ENCODE measurements around the gene JPH3.
"Not testable (repeated sequence)": the region's sequence is repeated elsewhere in the genome, so short reads cannot be mapped to it uniquely, and the experiment has no call there.

JPH3 gene

DNA sequence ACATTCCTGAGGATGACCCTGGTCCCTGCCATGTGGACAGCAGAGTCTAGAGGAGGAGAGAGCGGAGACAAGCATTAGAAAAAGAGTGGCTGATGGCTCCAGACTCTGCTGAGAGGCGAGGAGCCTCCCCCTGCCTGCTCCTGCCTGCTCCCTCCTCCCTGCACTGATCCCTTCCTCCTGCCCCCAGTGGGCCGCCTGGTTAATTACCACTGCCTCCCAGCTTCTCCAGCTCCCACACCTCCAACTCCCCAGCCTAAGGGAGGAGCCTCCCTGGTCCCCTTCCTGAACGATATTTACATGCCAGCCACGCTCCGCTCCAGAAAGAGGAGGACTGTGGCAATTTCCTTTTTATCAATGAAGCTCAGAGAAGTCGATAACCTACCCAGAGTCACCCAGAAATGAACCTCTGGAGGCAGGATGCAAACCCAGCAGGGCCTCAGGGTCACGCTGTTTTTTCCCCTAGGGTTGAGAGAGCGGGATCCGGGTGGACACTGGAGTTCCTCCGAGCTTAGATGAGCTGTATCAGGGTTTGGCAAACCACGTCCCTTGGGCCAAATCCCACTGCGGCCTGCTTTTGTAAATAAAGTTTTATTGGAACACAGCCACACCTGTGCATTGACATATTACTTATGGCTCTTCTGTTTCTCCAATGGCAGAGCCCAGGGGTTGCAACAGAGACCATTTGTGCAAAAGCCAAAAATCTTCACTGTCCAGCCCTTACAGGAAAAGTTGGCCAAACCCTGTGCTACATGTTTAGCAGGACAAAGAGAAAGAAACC is 27.1 kb upstream of the JPH3 start:
- no peak for DNase-seq

DNA sequence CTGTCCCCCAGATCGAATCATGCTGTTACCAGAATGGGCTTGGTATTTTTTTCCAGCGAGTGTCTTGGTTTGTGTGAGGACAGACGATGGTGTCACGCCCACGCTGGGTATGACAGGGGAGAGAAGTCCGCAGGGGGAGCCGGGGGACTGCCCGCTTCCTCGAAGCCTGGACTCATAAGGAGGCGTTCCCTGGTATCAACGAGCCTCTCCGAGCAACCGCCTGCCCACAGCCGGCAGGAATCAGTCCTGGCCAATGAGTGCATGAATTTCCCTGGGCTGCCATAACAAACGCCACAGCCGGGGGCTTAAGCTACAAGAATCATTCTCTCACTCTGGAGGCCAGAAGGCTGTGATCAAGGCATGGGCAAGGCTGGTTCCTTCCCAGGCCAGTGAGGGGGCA is 26.1 kb upstream of the JPH3 start:
- DNase-seq = no peak

DNA sequence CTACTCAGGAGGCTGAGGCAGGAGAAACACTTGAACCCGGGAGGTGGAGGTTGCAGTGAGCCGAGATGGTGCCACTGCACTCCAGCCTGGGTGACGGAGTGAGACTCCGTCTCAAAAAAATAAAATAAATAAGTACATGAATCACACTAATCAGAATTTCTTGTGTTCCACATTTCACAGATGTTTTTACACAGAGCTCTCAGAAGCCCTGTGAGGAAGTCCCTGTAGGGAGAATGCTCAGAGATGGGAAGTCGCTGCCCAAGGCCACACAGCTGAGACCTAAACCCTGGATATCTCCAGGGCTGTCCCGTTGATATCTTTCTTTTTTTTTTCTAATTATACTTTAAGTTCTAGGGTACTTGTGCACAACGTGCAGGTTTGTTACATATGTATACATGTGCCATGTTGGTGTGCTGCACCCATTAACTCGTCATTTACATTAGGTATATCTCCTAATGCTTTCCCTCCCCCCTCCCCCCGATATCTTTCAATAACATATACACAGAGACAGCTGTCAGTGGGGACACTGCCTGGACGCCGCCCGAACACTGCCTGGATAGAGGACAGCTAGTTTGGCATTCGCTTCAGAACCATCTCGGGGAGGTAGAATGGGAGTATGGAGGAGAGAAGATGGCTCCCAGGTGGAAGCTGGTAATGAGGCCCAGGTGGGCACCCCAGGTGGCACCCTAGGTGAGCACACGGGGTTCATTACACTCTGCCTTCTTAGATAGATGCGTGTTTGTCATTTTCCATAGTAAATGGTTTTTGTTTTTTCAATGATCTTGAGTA is 24.0 kb upstream of the JPH3 start:
- not testable (repeated sequence) for DNase-seq

DNA sequence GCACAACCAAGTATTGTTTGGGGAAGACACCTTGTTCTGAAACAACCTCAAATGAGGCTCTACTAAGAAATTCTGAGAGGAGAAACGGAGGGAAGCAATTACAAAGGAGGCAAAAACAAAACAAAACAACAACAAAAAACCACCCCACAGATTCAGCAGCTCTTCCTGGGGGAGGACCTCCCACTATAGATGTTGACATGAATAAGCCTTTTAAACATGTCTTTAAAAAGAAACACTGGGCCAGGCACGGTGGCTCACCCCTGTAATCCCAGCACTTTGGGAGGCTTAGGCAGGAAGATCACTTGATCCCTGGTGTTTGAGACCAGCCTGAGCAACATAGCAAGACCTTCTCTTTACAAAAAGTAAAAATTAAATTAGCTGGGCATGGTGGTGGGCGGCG is 22.6 kb upstream of the JPH3 start:
- no peak for DNase-seq

DNA sequence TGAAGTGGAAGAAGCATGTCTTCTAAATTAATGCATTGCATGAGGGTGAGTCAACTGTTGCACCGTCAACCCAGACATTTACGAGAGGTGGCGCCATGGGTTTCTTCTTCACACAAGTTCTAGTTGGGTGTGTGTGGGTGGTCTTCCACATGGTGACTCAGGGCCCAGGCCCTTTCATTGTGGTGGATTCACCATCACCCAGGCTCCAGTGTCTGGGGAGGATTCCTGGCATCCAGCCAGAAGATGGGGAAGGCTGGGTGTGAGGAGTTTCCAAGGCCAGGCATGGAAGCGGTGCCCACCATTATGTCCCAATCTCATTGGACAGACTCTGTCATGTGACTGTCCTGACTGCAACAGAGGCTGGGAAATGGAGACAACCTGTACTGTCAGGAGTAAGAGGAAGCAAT is 21.4 kb upstream of the JPH3 start:
- DNase-seq = no peak

DNA sequence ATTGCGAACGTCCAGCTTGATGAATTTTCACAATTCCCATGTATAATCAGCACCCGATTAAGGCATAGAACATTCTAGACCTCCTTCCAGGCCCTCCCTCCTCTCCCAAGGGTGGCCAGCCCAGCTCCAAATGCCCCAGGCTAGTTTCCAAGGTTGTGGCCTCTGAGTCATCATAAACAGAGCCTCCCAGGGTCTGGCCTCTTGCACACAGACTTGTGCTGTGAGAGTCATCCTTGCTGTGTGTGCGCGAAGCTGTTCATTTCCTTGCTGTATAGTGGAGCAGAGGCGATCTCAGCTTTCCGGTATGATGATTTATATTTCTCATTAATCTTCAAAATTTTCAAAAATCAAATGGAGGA is 20.5 kb upstream of the JPH3 start:
- DNase-seq = no peak

DNA sequence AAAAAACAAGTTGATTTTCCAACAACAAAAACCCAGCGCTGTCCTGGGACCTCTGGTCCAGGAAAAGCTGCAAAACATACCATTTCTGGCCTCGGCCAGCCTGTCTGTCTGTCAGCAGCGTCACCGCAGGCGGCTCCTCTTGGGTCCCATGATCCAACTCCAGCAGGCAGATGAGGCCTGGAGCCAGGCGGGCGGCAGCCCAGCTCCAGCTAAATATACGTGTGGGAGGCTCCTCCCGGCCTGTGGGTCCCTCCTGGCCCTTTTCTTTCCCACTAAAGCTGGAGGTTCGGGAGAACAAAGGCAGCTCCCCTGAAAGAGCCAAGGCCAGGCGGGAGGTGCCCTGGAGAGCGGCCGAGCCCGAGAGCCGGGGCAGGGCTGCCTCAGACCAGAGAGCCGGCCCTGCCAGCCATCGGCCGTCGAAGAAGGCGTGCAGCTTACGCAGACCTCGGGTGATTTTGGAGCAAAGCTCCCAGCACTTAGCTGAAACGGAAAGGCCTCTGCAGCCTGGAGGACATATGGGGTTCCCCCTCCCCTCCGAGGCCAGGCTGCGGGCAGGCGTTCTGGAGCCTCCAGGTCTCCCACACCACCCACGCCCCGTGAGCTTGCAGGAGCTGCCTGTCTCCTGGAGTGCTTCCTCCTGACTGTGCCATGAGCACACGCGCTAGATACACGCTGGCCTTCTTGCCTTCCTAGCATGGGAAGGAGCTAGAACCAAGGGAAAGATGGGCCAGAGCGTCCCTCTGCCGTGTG is 19.9 kb upstream of the JPH3 start:
- no peak for DNase-seq

DNA sequence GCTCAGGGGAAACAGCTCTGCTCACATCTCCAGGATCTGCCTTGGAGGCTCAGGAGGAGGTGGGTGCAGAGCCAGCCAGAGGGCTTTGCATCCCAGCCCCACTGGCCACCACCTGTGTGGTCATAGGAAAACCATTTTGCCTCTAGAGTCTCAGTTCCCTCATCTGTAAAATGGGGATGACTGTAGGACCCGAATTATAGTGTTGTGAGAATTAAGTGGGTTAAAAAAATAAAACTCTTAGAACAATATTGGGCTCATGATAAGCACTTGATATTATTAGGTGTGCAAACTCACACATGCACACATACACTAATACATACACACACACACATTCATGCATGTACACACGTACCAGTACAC is 19.4 kb upstream of the JPH3 start:
- no peak for DNase-seq

DNA sequence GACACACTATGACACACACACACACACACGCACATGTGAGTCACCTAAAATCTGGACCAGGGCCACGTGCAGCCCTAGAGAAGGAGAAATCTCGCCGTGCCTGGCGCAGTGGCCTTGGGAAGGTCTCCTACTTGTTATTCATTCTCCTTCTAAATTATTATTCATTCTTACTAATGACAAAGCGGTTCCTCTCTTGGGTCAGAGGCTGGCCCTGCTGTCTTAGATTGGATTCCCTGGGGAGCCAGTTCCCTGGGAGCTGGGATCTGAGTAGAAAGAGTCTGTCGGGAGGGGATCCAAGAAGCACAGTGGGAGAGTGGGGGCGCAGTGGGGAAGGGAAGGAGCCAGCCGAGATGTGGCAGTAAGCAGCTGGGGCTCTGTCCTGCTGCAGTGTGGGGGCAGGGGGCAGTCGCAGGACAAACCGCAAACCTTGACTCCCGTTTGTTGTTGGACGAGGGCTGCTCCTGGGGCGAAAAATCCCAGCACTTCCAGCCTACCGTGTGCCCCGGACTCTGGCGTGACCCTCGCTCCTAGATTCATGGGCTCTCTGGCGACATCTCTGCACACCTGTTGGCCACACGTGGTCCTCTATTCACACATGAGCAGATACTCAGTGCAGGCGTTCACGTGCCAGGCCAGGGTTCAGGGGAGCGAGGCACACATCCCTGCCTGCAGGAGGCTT is 18.7 kb upstream of the JPH3 start:
- DNase-seq = no peak

DNA sequence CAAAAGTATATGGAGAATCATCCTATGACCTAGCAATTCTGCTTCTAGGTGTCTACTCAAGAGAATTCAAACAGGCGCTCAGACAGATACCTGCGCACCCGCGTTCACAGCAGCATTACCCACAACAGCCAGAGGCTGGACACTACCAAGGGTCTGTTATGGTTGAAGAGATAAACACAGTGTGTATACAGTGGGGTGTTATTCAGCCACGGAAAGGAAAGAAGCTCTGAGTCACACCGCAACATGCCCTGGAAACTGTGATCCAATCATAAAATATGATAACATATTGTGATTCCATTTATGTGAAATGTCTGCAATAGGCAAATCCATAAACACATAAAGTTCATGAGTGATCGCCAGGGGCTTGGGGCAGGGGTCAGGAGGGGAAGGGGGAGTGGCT is 18.0 kb upstream of the JPH3 start:
- no peak for DNase-seq

DNA sequence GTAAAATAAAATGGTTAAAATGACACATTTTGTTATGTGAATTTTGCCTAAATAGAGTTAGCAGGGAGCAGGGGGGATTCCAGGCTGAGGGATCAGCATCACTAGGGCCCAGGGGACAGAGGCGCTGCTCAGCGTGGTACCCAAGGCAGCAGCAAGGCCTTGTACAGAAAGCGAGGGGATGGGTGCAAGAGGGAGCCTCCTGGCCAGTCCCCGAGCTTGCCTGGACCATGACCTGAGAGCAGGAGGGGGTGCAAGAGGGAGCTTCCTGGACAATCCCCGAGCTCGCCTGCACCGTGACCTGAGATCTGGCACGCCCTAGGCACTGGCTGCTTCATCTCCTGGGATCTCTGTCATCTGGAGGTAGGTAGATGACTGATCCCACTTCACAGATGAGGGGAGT is 17.3 kb upstream of the JPH3 start:
- no peak for DNase-seq

DNA sequence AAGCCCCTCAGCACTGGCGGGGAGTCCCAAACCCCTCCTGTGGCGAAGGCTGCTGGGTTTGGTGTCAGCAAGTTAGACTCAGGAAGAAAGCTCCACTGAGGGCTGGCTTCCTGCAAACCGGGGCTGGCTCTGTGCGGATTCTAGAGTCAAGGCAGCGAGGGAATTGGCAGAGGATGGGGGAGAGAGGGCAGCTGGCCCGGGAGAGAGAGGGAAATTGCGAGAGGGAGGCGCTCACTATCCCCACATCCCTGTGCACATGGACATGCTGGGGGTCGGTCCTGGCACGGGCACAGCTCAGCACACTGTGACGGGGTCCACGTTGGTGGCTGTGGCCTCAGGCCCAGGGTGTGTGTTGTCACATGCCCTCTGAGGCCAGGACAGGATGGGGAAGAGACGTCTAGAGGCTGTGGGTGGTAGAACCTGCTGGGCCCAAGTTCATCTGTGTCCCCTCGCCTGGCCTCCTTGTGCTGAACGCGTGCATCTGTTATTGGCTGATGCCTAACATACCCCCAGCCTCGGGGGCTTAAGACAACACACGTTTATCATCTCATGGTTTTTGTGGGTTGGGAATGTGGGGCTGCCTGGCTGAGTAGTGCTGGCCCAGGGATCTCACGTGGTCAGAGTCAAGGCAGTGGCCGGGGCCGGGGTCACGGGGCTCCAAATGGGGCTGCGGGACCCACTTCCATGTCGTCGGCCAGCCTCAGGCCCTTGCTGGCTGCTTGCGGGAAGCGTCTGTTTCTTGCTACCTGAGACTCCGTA is 16.7 kb upstream of the JPH3 start:
- DNase-seq = no peak

DNA sequence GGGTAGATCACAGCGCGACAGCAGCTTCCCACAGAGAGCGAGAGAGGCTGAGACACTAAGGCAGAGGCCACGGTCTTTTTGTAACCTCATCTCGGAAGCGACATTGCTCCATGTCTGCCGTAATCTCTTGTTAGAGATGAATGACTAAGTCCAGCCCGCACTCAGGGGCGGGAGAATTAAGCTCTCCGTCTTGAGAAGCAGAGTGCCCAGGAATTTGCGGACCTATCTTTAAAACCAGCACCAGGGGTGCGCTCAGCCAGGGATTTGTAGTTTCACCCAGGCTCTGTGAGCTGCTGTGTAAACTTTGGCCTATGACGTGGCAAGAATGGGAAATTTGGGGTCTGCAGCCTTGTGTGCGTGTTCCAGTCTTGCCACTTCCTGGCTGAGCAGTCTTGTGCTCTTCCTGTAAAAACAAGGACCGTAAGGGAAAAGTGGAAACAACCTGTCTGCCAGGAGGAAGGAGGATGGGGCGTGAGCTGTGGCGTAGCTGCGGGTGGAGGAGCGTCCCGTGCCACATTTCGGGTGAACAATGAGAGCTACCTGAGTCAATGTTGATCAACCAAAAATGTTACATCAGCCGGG is 16.0 kb upstream of the JPH3 start:
- DNase-seq = no peak

DNA sequence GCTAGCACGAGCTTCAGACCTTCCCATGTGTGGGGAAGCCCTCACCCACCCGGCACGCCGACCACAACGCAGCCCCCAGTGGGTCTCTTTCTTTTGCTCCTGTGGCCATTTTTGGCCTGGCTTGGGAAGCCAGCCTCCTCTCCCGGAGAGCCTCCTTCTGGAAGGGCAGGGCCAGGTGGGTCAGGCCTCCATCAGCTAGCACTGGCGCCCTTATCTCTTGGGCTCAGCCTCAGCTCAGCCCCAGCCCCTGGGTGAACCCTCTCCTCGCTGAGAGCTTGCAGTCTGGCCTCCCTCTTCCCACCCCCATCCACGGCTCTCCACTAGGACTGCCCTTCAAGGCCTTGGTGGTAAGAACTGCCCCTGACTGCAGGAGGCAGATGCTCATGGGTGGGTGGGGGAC is 14.7 kb upstream of the JPH3 start:
- no peak for DNase-seq

DNA sequence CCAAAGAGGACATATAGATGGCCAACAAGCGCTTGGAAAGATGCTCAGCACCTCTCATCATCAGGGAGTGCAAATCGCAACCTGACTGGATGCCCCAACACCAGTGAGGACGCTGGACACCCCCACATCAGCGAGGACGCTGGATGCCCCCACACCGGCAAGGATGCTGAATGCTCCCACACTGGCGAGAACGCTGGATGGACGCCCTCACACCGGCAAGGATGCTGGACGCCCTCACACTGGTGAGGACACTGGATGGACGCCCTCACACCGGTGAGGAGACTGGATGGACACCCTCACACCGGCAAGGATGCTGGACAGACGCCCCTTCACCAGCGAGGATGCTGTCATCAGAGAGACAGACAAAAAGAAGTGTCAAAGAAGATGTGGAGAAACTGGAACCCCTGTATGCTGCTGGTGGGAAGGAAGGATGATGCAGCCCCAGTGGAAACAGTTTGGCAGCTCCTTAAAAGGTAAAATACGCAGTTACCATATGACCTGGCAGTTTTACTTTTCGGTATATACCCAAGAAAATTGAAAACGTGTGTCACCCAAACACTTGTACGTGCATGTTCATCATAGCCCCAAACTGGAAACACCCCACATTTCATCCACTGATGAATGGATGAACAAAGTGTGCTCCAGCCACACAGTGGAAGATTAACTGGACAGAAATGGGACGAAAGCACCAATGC is 10.1 kb upstream of the JPH3 start:
- DNase-seq = no peak

DNA sequence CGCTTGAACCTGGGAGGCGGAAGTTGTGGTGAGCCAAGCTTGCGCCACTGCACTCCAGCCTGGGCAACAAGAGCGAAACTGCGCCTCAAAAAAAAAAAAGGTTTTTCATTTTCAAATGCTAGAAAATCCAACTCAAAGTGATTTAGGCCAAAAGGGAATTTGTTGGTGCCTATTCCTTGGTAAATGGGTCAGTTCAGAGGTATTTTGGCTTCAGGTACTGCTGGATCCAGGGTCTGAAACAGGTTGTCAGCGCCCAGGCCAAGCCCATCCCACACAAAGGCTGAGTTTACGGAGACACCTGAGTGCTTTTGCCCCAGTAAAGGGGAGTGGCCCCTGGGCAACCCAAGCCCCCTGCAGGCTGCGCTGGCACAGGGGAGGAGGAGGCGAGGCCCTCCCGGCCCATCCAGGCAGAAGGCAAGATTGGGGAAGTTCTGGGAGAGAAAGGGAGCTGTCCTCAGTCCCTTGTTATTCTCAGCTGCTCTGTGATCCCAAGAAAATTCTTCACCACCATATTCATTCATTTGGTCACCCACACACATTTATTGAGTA is 8.5 kb upstream of the JPH3 start:
- no peak for DNase-seq

DNA sequence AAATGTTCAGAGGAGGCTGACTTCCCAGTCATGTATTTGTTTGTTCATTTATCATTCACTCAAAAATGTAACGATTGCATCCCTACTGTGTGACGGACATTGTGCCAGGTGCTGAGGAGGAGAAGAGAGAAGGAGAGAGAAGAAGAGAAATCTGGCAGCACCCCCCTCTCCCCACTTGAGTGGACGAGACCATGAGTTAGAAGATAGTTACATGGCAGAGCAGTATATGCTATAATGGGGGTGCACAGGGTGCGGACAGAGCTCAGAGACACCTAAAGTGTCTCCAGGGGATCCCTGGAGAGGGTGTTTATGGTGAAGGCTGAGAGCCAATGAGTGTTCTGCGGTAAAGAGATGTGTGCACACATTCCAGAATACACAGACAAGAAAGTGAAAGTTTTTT is 6.6 kb upstream of the JPH3 start:
- no peak for DNase-seq

DNA sequence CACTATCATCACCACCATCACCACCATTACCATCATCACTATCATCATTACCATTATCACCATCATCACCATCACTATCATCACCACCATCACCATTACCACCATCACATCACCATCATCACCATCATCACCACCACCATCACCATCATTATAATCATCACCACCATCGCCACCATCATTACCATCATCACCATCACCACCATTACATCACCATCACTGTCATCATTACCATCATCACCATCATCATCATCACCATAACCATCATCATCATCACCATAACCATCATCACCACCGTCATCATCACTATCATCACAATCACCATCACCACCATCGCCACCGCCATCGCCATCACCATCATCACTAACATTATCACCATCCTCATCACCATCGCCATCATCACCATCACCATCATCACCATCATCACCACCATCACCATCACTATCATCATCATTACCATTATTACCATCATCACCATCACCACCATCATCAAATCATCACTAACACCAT is 4.9 kb upstream of the JPH3 start:
- DNase-seq = no peak

DNA sequence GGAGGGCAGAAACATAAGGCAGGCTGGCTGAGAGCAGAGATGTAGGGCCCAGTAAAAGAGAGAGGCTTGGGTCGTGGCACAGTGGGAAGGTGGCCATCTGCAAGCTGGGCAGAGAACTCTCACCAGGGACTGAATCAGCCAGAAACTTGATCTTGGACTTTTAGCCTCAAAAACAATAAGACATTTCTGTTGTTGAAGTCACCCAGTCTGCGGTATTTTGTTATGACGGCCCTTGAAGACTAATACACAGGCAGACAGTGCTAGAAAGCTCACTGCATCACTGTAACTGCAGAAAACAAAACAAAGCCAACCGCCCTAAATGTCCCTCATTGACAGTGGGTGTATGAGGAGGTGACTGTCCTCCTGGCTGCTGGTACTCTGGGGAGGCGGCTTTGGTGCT is 3.9 kb upstream of the JPH3 start:
- DNase-seq = no peak

DNA sequence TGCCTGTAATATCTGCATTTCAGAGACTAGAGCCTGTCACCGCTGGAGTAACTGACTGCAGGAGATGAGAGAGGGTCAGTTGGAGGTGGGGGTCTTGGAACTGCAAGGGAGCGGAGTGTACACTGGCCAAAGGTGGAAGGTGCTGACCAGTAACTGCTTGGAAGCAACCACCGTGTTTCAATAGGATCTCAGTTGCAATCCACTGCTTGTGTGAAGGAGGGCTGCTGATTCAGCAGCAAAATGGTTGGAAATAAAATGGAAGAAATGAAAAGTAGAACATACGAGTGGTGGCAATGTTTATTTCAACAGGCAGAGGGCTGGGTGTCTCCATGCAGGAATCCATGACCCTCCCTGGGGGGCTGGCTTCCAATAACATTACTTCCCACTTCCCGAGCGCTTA is 2.1 kb upstream of the JPH3 start:
- no peak for DNase-seq

DNA sequence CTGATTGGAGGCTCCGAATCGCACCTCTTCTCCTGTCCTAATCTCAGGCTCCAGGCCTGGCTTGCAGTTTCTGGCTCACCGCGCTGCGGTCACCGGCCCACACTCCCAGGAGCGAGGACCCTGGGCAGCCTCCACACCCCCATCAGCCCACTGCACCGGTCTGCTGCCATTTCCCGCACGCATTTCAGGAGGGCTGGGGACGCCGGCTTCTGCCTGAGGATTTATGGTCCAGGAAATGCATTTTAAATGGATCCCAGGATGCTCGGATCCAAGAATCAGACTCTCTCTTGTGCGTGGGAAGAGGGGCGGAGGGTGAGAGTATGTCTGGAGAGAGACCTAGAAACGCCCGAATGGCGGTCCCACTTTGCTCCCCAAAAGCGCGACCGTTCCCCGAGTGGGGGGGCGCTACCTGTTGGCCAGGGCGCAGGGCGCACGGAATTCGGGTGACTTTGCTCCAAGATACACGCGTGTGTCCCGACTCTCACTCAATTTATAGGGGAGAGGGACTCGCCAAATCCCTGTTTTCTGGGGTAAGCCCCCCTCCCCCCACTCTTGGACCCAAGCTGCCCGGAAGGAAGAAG is 817 bp upstream of the JPH3 start:
- DNase-seq = no peak

Data from SIG-M5 (cell line).